Psoas muscle (tissue), 8 donors: Measurements from ENCODE around the gene TMBIM6. TPM values are rescaled to one million over a fixed set of nuclear protein-coding genes. Genes with fewer than 3 reads are reported as not detected.

ENCODE experiments used
- ATAC-seq, 4 donors: fragments of 200-7000 bp; cut with Tn5 transposase; one replicate each; pipeline ENCODE4 v1.9.1; 2020; ENCODE audit warnings: moderate library complexity in 3 of 4, mild to moderate bottlenecking in 2 of 4
- DNase-seq, 2 donors: peaks; one replicate each; pipeline ENCODE4 v3.0.0-alpha.2; 2020
- H3K27ac ChIP-seq: fragments of 200-600 bp; one replicate; pipeline ENCODE4 v1.8.0; 2022
- H3K27me3 ChIP-seq, 3 donors: fragments of 200-600 bp in 1 of 3; one replicate each; pipeline versions ENCODE4 v1.6.1 to v1.8.0; 2013 to 2022; ENCODE audit warnings: low read length in 2 of 3, mild to moderate bottlenecking in 2 of 3, moderate library complexity in 1 of 3; ENCODE audit not compliant: insufficient read depth in 3 of 3
- H3K36me3 ChIP-seq, 2 donors: fragments of 200-600 bp in 1 of 2; one replicate each; pipeline versions ENCODE4 v1.6.1 to v1.8.0; 2013 to 2022; ENCODE audit warnings: low read depth in 1 of 2, mild to moderate bottlenecking in 1 of 2, moderate library complexity in 1 of 2; ENCODE audit not compliant: insufficient read depth in 1 of 2
- H3K4me1 ChIP-seq: fragments of 200-600 bp; one replicate; pipeline ENCODE4 v1.8.0; 2022
- H3K4me3 ChIP-seq: fragments of 200-600 bp; one replicate; pipeline ENCODE4 v1.8.0; 2022; ENCODE audit warnings: mild to moderate bottlenecking
- H3K9me3 ChIP-seq: fragments of 200-600 bp; one replicate; pipeline ENCODE4 v1.8.0; 2022
- CTCF ChIP-seq: fragments of 200-600 bp; IDR thresholded peaks from one replicate; pipeline ENCODE4 v1.8.0; 2022; ENCODE audit warnings: antibody characterized with exemption
- WGBS, 3 donors: extraction: QIAGEN DNeasy Blood & Tissue Kit; methylation state at CpG; one replicate each; pipeline versions ENCODE4 v1.1.6 to v1.1.7; 2013; 5-methylcytosine and 5-hydroxymethylcytosine counted together
- intact Hi-C, 2 donors: fragments of 100-400 bp; cut with DNase I; formaldehyde crosslinking; loops; one replicate each; pipeline versions ENCODE4 v1.11.0 to v1.14.2; 2022
- polyA plus RNA-seq, 3 donors: library from polyadenylated mRNA; stranded (reverse); fragments of 200-250 nt; gene quantifications; one replicate each; pipeline ENCODE4 v1.2.3, GENCODE V29; 2013
- total RNA-seq, 4 donors: library from RNA; stranded (reverse); fragmentation: NEBNext Ultra II Directional in 2 of 4; extraction: Animal tissue kit (Norgen Biotek cat#: 25700) in 2 of 4; gene quantifications; one replicate each; pipeline versions ENCODE4 v1.2.1 to v1.2.4, GENCODE V29; 2021 to 2023
- donor health status: healthy with polysubstance abuse.
- donor health status: DM: no; HTN: no; CAD: no; lungs with moderate emphysema.
- donor health status: Bipolar disorder and iron deficiency.
- donor health status: healthy.
- donor health status: DM: yes; HTN: yes; CAD: no.
- donor health status: DM: no; HTN: no; CAD: no.
- donor health status: DM: no; HTN: no; CAD: no.
- donor health status: DM: yes; HTN: yes; CAD: no.

Gene TMBIM6
- total and polyA plus RNA-seq, 7 donors = 164 to 317 (median 243) TPM

DNA sequence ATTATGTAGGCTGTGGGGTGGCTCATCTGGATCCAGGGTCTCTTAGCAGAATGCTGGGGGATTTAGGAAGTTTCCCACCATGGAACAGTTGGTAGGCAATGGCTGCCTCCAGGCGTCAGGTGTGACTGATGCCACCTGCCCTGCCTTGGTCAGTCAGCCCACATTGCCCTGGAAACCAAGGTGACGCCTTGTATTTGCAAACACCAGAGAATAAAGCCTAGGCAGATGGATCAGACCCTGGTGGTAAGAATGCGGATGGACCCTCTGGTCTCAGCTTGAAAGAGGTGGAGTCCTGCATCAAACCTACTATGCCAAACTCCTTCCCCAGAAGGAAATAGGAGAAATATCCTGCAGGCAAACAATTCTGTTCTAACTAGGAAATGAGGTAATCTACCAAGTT is 48.6 kb downstream of the TMBIM6 start:
- Histone ChIP-seq H3K36me3 (peaks cover 8 to 43% of the 10 kb centered on the region in 2 donors), H3K27ac (no peak overlapping the region), H3K4me3 (no peak overlapping the region), H3K27me3 (no peaks in the 10 kb centered on the region), H3K9me3 (peaks cover 5% of the 10 kb centered on the region), H3K4me1 (peaks cover 4% of the 10 kb centered on the region)
- 80 to 87% (median 85%) methylated on average over 3 of the region's 3 CpGs for WGBS, 3 donors
- ATAC-seq (no peak), DNase-seq (no peak)
- TF ChIP-seq CTCF = no peak
- intact Hi-C loops = no loop called here

- Histone ChIP-seq H3K9me3 (peaks cover 5% of the 10 kb centered on the region), H3K36me3 (peaks cover 8 to 52% of the 10 kb centered on the region in 2 donors), H3K27ac (no peak overlapping the region), H3K4me3 (no peak overlapping the region), H3K4me1 (no peaks in the 10 kb centered on the region), H3K27me3 (no peaks in the 10 kb centered on the region)
- ATAC-seq (no peak), DNase-seq (no peak)
- no peak for TF ChIP-seq CTCF
- intact Hi-C loops = no loop called here
- WGBS, 3 donors = 76 to 81% (median 80%) methylated on average over 22 of the region's 22 CpGs
Observed at GRCh38 chr12:49790741-49791555, 49.6 kb downstream of the TMBIM6 start.

DNA sequence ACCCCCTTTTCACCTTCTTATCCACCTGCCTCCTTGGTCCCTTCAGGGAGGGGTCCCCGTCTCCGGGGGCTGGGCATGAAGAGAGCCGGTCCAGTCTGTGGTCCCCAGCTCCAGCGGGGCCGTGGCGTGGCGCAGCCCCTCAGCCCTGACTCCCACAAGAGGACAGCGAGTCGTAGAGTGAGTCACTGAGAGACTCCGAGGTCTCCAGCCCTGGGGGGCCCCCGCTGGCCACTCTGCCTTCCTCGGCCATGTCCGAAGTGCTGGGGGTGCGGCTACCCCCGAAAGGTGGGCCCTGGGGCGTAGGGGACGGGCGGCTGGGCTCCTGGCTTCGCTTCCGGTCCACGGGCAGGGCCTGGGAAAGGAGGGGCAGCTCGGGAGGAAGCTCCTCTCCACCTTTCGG is 50.3 kb downstream of the TMBIM6 start:
- DNase-seq = no peak
- TF ChIP-seq CTCF = no peak
- peaks cover 5% of the 10 kb centered on the region for H3K9me3 ChIP-seq
- no peak for ATAC-seq
- no peak overlapping the region for H3K27ac ChIP-seq
- WGBS, 3 donors = 84 to 91% (median 89%) methylated on average over 23 of the region's 23 CpGs
- H3K36me3 ChIP-seq = peaks cover 8 to 56% of the 10 kb centered on the region in 2 donors
- H3K4me3 ChIP-seq = no peak overlapping the region
- H3K4me1 ChIP-seq = no peaks in the 10 kb centered on the region
- H3K27me3 ChIP-seq = no peaks in the 10 kb centered on the region
- intact Hi-C loops = no loop called here

- intact Hi-C loops = no loop called here
- no peak for TF ChIP-seq CTCF
- Histone ChIP-seq H3K36me3 (peaks cover 8 to 63% of the 10 kb centered on the region in 2 donors), H3K4me1 (no peaks in the 10 kb centered on the region), H3K9me3 (peaks cover 5% of the 10 kb centered on the region), H3K27ac (no peak overlapping the region), H3K27me3 (no peaks in the 10 kb centered on the region), H3K4me3 (no peak overlapping the region)
- WGBS, 3 donors = 94% methylated on average over 15 to 20 of the region's 20 CpGs
- DNase-seq (no peak), ATAC-seq (no peak)
Observed at GRCh38 chr12:49792181-49792970, 51.0 kb downstream of the TMBIM6 start.
